IMR-90 (cell line): Measurements from ENCODE around the gene DHCR7. TPM values are rescaled to one million over a fixed set of nuclear protein-coding genes. Genes with fewer than 3 reads are reported as not detected.
A peak's percentile ranks its signal among the peaks of the same experiment; 100 is the strongest.

Experiments used
- ATAC-seq: fragments of 200-7000 bp; cut with Tn5 transposase; 2 replicates; pipeline ENCODE4 v1.9.1; 2020; ENCODE audit warnings: low read depth, mild to moderate bottlenecking, moderate library complexity
- BruUV-seq: library from RNA; stranded (reverse); fragments of 400-500 nt; replicated peaks from 2 replicates; lab custom pipeline; 2021; lab: Mats Ljungman, UMichigan
- CTCF ChIA-PET: fragments of 300-600 bp; formaldehyde crosslinking; extraction: SDS; loops from one replicate; lab custom pipeline; 2021; ENCODE audit warnings: antibody characterized with exemption; lab: Yijun Ruan, JAX
- POLR2A ChIA-PET: fragments of 300-600 bp; sonication (Branson Sonifier 250); formaldehyde crosslinking; loops from one replicate; lab custom pipeline; 2022; ENCODE audit warnings: antibody characterized with exemption; ENCODE audit not compliant: unreplicated experiment; lab: Charles Lee
- DNase-seq: peaks from one replicate; pipeline ENCODE4 v3.0.0; 2013
- H2AFZ ChIP-seq: replicated peaks from 2 replicates; pipeline ENCODE3; 2013; ENCODE audit warnings: low read length, mild to moderate bottlenecking; ENCODE audit not compliant: poor library complexity
- H2AK5ac ChIP-seq: 2 replicates; pipeline ENCODE4 v1.6.1; 2013; ENCODE audit warnings: low read depth, low read length, inconsistent platforms
- H2AK9ac ChIP-seq: replicated peaks from 2 replicates; pipeline ENCODE3; 2013; ENCODE audit warnings: mild to moderate bottlenecking, low read depth, low read length, moderate library complexity; ENCODE audit not compliant: poor library complexity
- H2BK120ac ChIP-seq: 2 replicates; pipeline ENCODE4 v1.6.1; 2013; ENCODE audit warnings: low read depth, low read length, inconsistent platforms
- H2BK15ac ChIP-seq: 3 replicates; pipeline ENCODE4 v1.6.1; 2013; ENCODE audit warnings: low read depth, low read length, inconsistent platforms
- H2BK20ac ChIP-seq: 2 replicates; pipeline ENCODE4 v1.6.1; 2013; ENCODE audit warnings: low read depth, mild to moderate bottlenecking, inconsistent platforms, low read length, moderate library complexity
- H2BK5ac ChIP-seq: 2 replicates; pipeline ENCODE4 v1.6.1; 2013; ENCODE audit warnings: mild to moderate bottlenecking, low read depth, low read length, inconsistent platforms; ENCODE audit not compliant: poor library complexity, severe bottlenecking
- H3K14ac ChIP-seq: replicated peaks from 2 replicates; pipeline ENCODE4 v1.6.1; 2013; ENCODE audit warnings: low read depth, low read length, inconsistent platforms
- H3K18ac ChIP-seq: 2 replicates; pipeline ENCODE4 v1.6.1; 2013; ENCODE audit warnings: low read depth, low read length, control low read depth
- H3K23ac ChIP-seq: 2 replicates; pipeline ENCODE4 v1.6.1; 2013; ENCODE audit warnings: low read depth, low read length, inconsistent platforms
- H3K27ac ChIP-seq: 2 replicates; pipeline ENCODE4 v1.5.1; 2013; ENCODE audit warnings: mild to moderate bottlenecking, control low read depth, low read length; ENCODE audit not compliant: insufficient read depth
- H3K27me3 ChIP-seq: 2 replicates; pipeline ENCODE4 v1.6.1; 2013; ENCODE audit warnings: low read length; ENCODE audit not compliant: control insufficient read depth, insufficient read depth
- H3K36me3 ChIP-seq: 2 replicates; pipeline ENCODE4 v1.6.1; 2013; ENCODE audit warnings: low read length, mixed read lengths; ENCODE audit not compliant: control insufficient read depth, insufficient read depth
- H3K4ac ChIP-seq: 2 replicates; pipeline ENCODE4 v1.6.1; 2013; ENCODE audit warnings: low read depth, low read length, inconsistent platforms
- H3K4me1 ChIP-seq: 2 replicates; pipeline ENCODE4 v1.6.1; 2013; ENCODE audit warnings: low read length, mixed read lengths; ENCODE audit not compliant: control insufficient read depth, insufficient read depth
- H3K4me2 ChIP-seq: 2 replicates; pipeline ENCODE4 v1.6.1; 2013; ENCODE audit warnings: low read depth, mild to moderate bottlenecking, control low read depth, low read length, moderate library complexity
- H3K4me3 ChIP-seq: 2 replicates; pipeline ENCODE4 v1.5.1; 2013; ENCODE audit warnings: low read depth, mild to moderate bottlenecking, control low read depth, low read length, moderate library complexity; ENCODE audit not compliant: insufficient read depth
- H3K56ac ChIP-seq: 2 replicates; pipeline ENCODE4 v1.6.1; 2013; ENCODE audit warnings: low read length, inconsistent platforms; ENCODE audit not compliant: insufficient read depth; ENCODE audit errors: extremely low read depth
- H3K79me1 ChIP-seq, 2 experiments: 2 replicates each; pipeline ENCODE4 v1.6.1; 2013; ENCODE audit warnings: low read length in 2 of 2, inconsistent platforms in 1 of 2, low read depth in 1 of 2
- H3K9ac ChIP-seq: 2 replicates; pipeline ENCODE4 v1.6.1; 2013; ENCODE audit warnings: low read depth, low read length, control low read depth
- H3K9me1 ChIP-seq: 2 replicates; pipeline ENCODE4 v1.6.1; 2013; ENCODE audit warnings: low read length, inconsistent platforms; ENCODE audit not compliant: insufficient read depth
- H3K9me3 ChIP-seq: 2 replicates; pipeline ENCODE4 v1.6.1; 2013; ENCODE audit warnings: low read length; ENCODE audit not compliant: control insufficient read depth, insufficient read depth
- H4K20me1 ChIP-seq: 2 replicates; pipeline ENCODE4 v1.6.1; 2013; ENCODE audit warnings: low read length, inconsistent platforms; ENCODE audit not compliant: insufficient read depth
- H4K5ac ChIP-seq: 2 replicates; pipeline ENCODE4 v1.6.1; 2013; ENCODE audit warnings: mild to moderate bottlenecking, low read depth, low read length, control low read depth
- H4K8ac ChIP-seq, 2 experiments: 2 replicates each; pipeline ENCODE4 v1.6.1; 2013; ENCODE audit warnings: low read depth in 2 of 2, low read length in 2 of 2, control low read depth in 1 of 2, inconsistent platforms in 1 of 2
- H4K91ac ChIP-seq: 2 replicates; pipeline ENCODE4 v1.6.1; 2013; ENCODE audit warnings: low read depth, low read length, inconsistent platforms; ENCODE audit not compliant: insufficient read depth
- BHLHE40 ChIP-seq: fragments of 150-350 bp; IDR thresholded peaks from 2 replicates; pipeline ENCODE4 v1.6.1; 2016; ENCODE audit warnings: mild to moderate bottlenecking, low read depth, low read length
- CEBPB ChIP-seq: IDR thresholded peaks from 2 replicates; pipeline ENCODE4 v1.6.1; 2012; ENCODE audit warnings: low read depth, low read length, improper control_type of control experiment
- CHD1 ChIP-seq: IDR thresholded peaks from 2 replicates; pipeline ENCODE4 v1.6.1; 2012; ENCODE audit warnings: low read depth, low read length, improper control_type of control experiment
- FOS ChIP-seq: fragments of 150-350 bp; IDR thresholded peaks from 2 replicates; pipeline ENCODE4 v1.6.1; 2016; ENCODE audit warnings: low read depth, low read length
- MAZ ChIP-seq: IDR thresholded peaks from 2 replicates; pipeline ENCODE4 v1.6.1; 2012; ENCODE audit warnings: low read depth, mild to moderate bottlenecking, low read length, improper control_type of control experiment, moderate library complexity, borderline replicate concordance
- NFE2L2 ChIP-seq: fragments of 150-350 bp; IDR thresholded peaks from 2 replicates; pipeline ENCODE4 v1.6.1; 2016; ENCODE audit warnings: low read depth, mild to moderate bottlenecking, low read length
- RAD21 ChIP-seq: IDR thresholded peaks from 2 replicates; pipeline ENCODE4 v1.6.1; 2012; ENCODE audit warnings: low read length, improper control_type of control experiment
- RCOR1 ChIP-seq: IDR thresholded peaks from 2 replicates; pipeline ENCODE4 v1.6.1; 2012; ENCODE audit warnings: mild to moderate bottlenecking, low read length, improper control_type of control experiment; ENCODE audit not compliant: insufficient replicate concordance
- WGBS, 2 experiments: methylation state at CpG; one replicate each; pipeline versions ENCODE4 v1.1.5 to v1.1.7; 2013; ENCODE audit warnings: missing lambda C conversion rate in 2 of 2; ENCODE audit not compliant: insufficient read length in 1 of 2; ENCODE audit errors: extremely low coverage in 2 of 2; 5-methylcytosine and 5-hydroxymethylcytosine counted together
- dilution Hi-C: fragments of 300-500 bp; cut with HindIII; formaldehyde crosslinking; loops from one replicate; pipeline ENCODE4 v1.14.3; 2018; ENCODE audit warnings: low sequenced_read_pairs; ENCODE audit not compliant: unreplicated experiment
- in situ Hi-C: fragments of 300-500 bp; cut with MboI; formaldehyde crosslinking; loops from 3 replicates; pipeline ENCODE4 v1.14.3; 2019; ENCODE audit warnings: low sequenced_read_pairs, inconsistent platforms, mixed read lengths
- intact Hi-C: fragments of 100-400 bp; cut with micrococcal nuclease; formaldehyde crosslinking; loops from 2 replicates; pipeline ENCODE4 v1.10.0; 2022
- polyA plus RNA-seq, 3 experiments: library from polyadenylated mRNA; depleted of rRNA; stranded (reverse); fragments of >200 nt; gene quantifications; 2 replicates each; pipeline ENCODE4 v1.2.3, GENCODE V29; 2012; ENCODE audit warnings: low replicate concordance in 1 of 3
- total RNA-seq: library from RNA; depleted of rRNA; stranded (reverse); fragments of >200 nt; gene quantifications from 2 replicates; pipeline ENCODE4 v1.2.3, GENCODE V29; 2012
- TF ChIP-seq, protein P1 (sequence below): conservative IDR thresholded peaks from 2 replicates; pipeline ENCODE4 v1.5.1; 2012; ENCODE audit warnings: mild to moderate bottlenecking, low read depth, low read length, improper control_type of control experiment
- TF ChIP-seq, protein P2 (sequence below): fragments of 150-350 bp; IDR thresholded peaks from 2 replicates; pipeline ENCODE4 v1.6.1; 2017; ENCODE audit warnings: mild to moderate bottlenecking, antibody characterized with exemption, low read length, low read depth

Gene DHCR7
- total and polyA plus RNA-seq, 2 of the 4 experiments (the other 2 are of a cell fraction): 22.0 to 43.3 TPM

DNA sequence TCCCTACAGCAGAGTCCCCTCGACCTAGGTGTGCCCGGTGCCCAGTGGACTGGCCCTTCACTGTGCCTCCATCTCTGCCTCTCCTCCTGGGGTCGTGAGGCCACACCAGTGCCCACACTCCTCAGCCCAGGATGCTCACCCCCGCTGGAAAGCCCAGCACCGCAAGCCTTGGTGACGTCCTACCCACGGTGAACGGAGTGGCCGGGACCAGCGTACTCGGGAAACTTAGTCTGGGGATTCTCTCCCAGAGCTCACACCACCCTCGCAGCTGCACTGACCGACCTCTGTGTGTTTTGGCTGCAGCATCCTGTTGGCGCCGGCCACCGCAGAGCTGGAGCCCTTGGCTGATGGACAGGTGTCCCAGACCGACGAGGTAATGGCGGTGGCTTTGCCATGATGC is 43.3 kb upstream of the DHCR7 start:
- POLR2A ChIA-PET: no interaction called here
- no peak overlapping the region for H2AK9ac ChIP-seq
- H3K9me3 ChIP-seq: no peaks in the 10 kb centered on the region
- intact Hi-C loops (no loop called here), dilution Hi-C loops (no loop called here), in situ Hi-C loops (no loop called here)
- no peak overlapping the region for H3K4ac ChIP-seq
- no peak overlapping the region for H3K18ac ChIP-seq
- no peak overlapping the region for H3K23ac ChIP-seq
- H2BK120ac ChIP-seq: no peak overlapping the region
- H2BK15ac ChIP-seq: no peak overlapping the region
- H3K4me1 ChIP-seq: peaks cover 11% of the 10 kb centered on the region; the same call in 1 of the 2 replicates
- ATAC-seq (no peak), DNase-seq (no peak)
- no peaks in the 10 kb centered on the region for H4K20me1 ChIP-seq
- WGBS, 2 experiments: 93% methylated on average over 5 of the region's 19 CpGs; no CpG with 5 or more reads in 1 of the 2 experiments
- TF ChIP-seq, protein P1, sequence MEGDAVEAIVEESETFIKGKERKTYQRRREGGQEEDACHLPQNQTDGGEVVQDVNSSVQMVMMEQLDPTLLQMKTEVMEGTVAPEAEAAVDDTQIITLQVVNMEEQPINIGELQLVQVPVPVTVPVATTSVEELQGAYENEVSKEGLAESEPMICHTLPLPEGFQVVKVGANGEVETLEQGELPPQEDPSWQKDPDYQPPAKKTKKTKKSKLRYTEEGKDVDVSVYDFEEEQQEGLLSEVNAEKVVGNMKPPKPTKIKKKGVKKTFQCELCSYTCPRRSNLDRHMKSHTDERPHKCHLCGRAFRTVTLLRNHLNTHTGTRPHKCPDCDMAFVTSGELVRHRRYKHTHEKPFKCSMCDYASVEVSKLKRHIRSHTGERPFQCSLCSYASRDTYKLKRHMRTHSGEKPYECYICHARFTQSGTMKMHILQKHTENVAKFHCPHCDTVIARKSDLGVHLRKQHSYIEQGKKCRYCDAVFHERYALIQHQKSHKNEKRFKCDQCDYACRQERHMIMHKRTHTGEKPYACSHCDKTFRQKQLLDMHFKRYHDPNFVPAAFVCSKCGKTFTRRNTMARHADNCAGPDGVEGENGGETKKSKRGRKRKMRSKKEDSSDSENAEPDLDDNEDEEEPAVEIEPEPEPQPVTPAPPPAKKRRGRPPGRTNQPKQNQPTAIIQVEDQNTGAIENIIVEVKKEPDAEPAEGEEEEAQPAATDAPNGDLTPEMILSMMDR: no peak
- TF ChIP-seq BHLHE40: no peak
- TF ChIP-seq, protein P2, sequence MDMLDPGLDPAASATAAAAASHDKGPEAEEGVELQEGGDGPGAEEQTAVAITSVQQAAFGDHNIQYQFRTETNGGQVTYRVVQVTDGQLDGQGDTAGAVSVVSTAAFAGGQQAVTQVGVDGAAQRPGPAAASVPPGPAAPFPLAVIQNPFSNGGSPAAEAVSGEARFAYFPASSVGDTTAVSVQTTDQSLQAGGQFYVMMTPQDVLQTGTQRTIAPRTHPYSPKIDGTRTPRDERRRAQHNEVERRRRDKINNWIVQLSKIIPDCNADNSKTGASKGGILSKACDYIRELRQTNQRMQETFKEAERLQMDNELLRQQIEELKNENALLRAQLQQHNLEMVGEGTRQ: no peak
- TF ChIP-seq NFE2L2: no peak
- TF ChIP-seq RCOR1: no peak
- no peak for TF ChIP-seq CHD1
- TF ChIP-seq RAD21: no peak
- TF ChIP-seq MAZ: no peak
- no peak for TF ChIP-seq CEBPB
- no peak for TF ChIP-seq FOS
- CTCF ChIA-PET: no interaction called here
- no peak overlapping the region for H4K91ac ChIP-seq
- H3K56ac ChIP-seq: no peak overlapping the region
- no peak overlapping the region for H3K27ac ChIP-seq
- H4K8ac ChIP-seq: no peak overlapping the region
- peak overlapping the region; percentile 58 for H2AFZ ChIP-seq
- H2BK20ac ChIP-seq: no peak overlapping the region
- no peak overlapping the region for H3K4me3 ChIP-seq
- peaks cover 23% of the 10 kb centered on the region for H3K9me1 ChIP-seq
- no TSS peak for BruUV-seq
- H3K79me1 ChIP-seq: peaks cover under 1 to 5% of the 10 kb centered on the region in 2 experiments; a peak in 2 of 4 replicates
- H2BK5ac ChIP-seq: no peak overlapping the region
- no peak overlapping the region for H3K9ac ChIP-seq
- no peak overlapping the region for H3K14ac ChIP-seq
- H3K4me2 ChIP-seq: no peak overlapping the region
- H3K36me3 ChIP-seq: peaks cover 42% of the 10 kb centered on the region
- H4K5ac ChIP-seq: no peak overlapping the region
- H2AK5ac ChIP-seq: no peak overlapping the region
- no peaks in the 10 kb centered on the region for H3K27me3 ChIP-seq
